ENCODE data around the gene EPAS1.

Gene EPAS1

DNA sequence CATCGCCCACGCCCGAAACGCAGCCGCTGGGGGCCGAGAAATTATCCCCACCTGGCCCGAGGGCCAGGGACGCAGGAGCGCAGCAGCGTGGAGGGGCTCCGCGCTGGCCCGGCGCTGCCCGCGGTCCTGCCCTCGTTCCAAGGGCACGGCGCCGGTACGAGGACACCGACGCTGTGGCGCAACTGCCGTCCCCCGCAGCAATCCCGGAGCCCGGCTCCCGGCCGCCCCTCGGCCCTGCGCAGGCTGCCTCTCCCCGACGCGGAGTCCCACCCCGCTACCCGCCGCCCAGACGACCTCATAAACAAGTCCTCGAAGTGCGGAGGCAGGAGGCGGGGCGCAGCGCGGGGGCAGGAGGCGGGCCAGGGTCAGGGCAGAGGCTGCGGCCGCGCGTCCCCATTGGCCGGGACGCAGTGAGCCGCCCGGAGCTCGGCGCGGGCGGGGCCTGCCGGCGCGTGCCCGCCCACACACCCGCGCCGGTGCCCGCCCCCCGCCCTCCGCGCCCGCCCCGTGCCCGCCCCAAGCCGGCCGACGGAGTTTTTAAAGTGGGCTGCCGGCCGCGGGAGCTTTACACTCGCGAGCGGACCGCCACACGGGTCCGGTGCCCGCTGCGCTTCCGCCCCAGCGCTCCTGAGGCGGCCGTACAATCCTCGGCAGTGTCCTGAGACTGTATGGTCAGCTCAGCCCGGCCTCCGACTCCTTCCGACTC is at the start of gene EPAS1:
Gene EPAS1, plus strand, starts transcription at position 568 of the 706 bp plus-strand sequence. CDS start 505 bp downstream, outside the sequence.
- Histone ChIP-seq H3K9me3 (ENCODE audit: low read length) (no peaks in the 10 kb centered on the region), H2AFZ (ENCODE audit: low read depth, low read length) (peak within 1 kb of the TSS; percentile 85), H3K27me3 (ENCODE audit: insufficient read depth, low read length) (peaks cover 67% of the 10 kb centered on the region), H3K4me3 (ENCODE audit: low read length) (peak within 1 kb of the TSS; percentile 48), H3K4me1 (ENCODE audit: insufficient read depth, low read length) (peaks cover 27% of the 10 kb centered on the region), H3K36me3 (ENCODE audit: insufficient read depth, low read length) (no peaks in the 10 kb centered on the region)

DNA sequence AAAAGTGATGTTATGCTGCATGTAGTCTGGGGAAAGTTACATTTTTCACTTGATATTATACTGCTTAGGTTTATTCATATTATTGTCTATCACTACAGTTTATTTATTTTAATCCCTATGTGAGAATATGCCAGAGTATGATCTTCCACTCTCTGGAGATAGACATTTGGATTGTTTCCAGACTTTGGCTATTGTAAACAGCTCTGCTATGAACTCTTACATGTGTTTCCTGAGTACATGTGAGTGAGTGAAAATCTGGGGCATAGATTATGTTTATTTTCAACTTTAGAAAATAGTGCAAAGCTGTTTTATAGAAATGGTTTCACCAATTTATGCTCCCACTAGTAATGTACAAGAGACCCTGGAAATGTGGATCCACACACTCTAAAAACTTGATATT is 49.0 kb upstream of the EPAS1 start:
- no peaks in the 10 kb centered on the region for H3K9me3 ChIP-seq (ENCODE audit: low read length)
- H3K4me1 ChIP-seq (ENCODE audit: insufficient read depth, low read length): no peaks in the 10 kb centered on the region
- H3K36me3 ChIP-seq (ENCODE audit: insufficient read depth, low read length): no peaks in the 10 kb centered on the region
- H2AFZ ChIP-seq (ENCODE audit: low read depth, low read length): no peak overlapping the region
- H3K4me3 ChIP-seq (ENCODE audit: low read length): no peak overlapping the region
- no peaks in the 10 kb centered on the region for H3K27me3 ChIP-seq (ENCODE audit: insufficient read depth, low read length)

DNA sequence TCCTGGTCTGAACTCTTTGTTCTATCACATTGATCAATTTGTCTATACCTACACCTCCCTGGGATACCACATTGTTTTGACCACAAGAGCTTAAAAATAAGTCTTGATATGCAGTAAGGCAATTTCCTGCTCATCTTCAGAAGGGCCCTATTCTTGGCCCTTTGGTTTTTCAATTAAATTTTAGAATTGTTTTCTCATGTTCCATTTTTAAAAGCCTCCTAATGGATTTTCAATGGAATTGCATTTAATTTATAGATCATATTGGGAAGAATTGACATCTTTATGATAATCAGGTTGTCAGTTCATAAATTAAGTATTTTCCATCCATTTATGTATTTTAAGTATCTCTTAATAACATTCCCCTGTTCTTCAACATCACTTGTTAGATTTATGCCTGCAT is 47.6 kb upstream of the EPAS1 start:
- no peaks in the 10 kb centered on the region for H3K9me3 ChIP-seq (ENCODE audit: low read length)
- no peaks in the 10 kb centered on the region for H3K27me3 ChIP-seq (ENCODE audit: insufficient read depth, low read length)
- no peaks in the 10 kb centered on the region for H3K4me1 ChIP-seq (ENCODE audit: insufficient read depth, low read length)
- H3K36me3 ChIP-seq (ENCODE audit: insufficient read depth, low read length): no peaks in the 10 kb centered on the region
- H2AFZ ChIP-seq (ENCODE audit: low read depth, low read length): no peak overlapping the region
- H3K4me3 ChIP-seq (ENCODE audit: low read length): no peak overlapping the region

DNA sequence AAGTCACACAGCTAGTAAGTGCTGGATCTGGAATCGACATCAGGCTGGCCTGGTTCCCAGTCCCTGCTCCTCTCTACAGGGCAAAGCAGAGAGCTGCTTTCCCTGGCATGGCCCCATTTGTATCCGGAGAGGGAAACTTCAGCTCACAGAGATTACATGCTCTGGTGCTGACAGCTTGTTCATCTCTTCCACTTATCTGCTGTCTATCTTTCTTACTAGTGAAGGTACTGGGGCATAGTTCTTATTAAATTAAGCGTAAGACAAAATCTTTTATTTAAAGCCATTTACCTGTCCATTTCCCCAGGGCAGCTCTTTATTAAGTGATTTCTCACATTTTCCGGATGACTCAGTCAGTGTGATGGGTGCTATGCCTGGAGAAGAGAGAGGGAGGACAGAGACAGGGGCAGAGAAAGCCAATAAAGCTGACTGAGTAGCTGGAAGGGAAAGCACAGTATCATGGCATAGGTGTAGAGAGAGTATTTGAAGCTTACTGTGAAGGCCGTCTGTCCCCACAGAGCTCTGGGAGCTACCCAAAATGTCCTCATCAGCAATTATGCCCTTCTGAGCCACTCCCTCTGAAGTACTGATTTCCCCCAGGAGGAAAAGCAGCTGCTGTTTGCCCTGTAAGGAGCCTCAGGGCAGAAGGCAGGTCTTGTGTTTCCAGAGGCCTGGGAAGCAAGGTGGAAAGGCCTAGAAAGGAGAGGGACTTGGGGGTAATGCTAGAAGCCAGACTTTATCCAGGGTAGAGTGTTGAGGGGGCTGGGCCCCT is 44.1 kb upstream of the EPAS1 start:
- Histone ChIP-seq H3K4me3 (ENCODE audit: low read length) (no peak overlapping the region), H3K27me3 (ENCODE audit: insufficient read depth, low read length) (no peaks in the 10 kb centered on the region), H3K36me3 (ENCODE audit: insufficient read depth, low read length) (no peaks in the 10 kb centered on the region), H3K4me1 (ENCODE audit: insufficient read depth, low read length) (no peaks in the 10 kb centered on the region), H2AFZ (ENCODE audit: low read depth, low read length) (no peak overlapping the region), H3K9me3 (ENCODE audit: low read length) (no peaks in the 10 kb centered on the region)

DNA sequence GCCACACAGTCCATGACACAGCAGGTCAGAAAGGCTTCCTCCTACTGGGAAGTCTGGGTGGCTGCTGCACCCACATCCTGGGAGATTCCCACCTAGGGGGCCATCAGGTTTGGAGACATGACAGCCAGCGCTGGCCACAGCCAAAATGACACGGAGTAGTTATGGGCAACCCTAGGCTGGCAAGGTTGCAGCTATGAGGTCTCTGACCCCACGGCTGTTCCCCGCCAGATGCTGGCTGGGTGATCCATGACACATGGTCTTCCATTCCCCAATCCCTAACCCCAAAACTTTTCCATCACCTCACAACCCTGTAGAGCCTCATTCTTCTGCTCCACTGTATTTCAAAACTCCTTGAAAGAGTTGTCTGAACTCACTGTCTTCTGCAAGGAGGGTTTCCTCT is 42.7 kb upstream of the EPAS1 start:
- Histone ChIP-seq H3K36me3 (ENCODE audit: insufficient read depth, low read length) (no peaks in the 10 kb centered on the region), H3K9me3 (ENCODE audit: low read length) (no peaks in the 10 kb centered on the region), H3K4me3 (ENCODE audit: low read length) (no peak overlapping the region), H3K27me3 (ENCODE audit: insufficient read depth, low read length) (no peaks in the 10 kb centered on the region), H2AFZ (ENCODE audit: low read depth, low read length) (no peak overlapping the region), H3K4me1 (ENCODE audit: insufficient read depth, low read length) (no peaks in the 10 kb centered on the region)

DNA sequence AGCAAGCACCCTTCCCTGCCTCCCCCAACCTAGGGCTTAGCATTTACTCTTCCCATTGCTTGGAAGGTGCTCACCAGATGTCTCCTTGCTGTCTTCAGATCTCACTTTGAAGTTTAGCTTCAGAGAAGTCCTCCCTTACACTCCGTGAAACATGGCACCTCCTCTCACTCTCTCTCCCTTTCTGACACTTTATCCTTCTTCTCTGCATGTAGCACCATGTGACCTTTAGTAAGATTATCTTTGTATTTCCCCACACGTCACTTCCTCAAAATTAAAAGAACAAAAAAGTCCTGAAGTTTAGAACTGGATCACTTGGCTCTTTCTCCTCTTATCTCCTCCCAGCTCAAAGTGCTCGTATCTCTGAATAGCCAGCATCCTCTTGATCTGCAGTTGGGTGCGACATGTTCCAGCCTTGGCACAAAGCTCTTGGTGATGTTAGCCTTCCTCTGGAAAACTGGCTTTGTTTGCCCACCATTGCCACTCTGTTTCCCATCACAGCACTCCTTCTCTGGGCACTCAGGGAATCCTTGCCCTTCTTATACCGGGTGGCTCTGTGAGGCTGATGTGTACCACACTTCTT is 40.6 kb upstream of the EPAS1 start:
- no peaks in the 10 kb centered on the region for H3K27me3 ChIP-seq (ENCODE audit: insufficient read depth, low read length)

DNA sequence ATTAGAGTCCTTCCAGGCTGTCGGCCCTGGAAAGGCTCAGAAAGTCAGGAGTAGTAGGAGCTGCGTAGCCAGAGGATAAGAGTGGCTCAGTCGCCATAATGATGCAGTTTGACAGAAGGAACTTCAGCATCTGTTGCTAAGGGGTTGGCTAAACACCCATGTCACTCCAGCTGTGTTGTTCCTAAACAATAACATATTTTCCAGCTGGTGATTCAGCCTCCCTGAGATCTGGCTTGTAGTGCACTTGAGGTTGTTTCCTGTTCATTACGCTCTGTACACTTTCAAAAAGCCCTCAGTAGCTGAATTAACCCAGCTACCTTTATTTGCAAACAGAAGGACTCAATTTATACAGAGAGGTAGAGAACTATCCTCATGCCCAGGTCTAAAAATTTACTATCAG is 39.7 kb upstream of the EPAS1 start:
- H3K27me3 ChIP-seq (ENCODE audit: insufficient read depth, low read length): no peaks in the 10 kb centered on the region
- H2AFZ ChIP-seq (ENCODE audit: low read depth, low read length): no peak overlapping the region
- H3K4me1 ChIP-seq (ENCODE audit: insufficient read depth, low read length): no peaks in the 10 kb centered on the region
- H3K36me3 ChIP-seq (ENCODE audit: insufficient read depth, low read length): no peaks in the 10 kb centered on the region
- H3K4me3 ChIP-seq (ENCODE audit: low read length): no peak overlapping the region
- no peaks in the 10 kb centered on the region for H3K9me3 ChIP-seq (ENCODE audit: low read length)

More for the DNA sequence above, 40.6 kb upstream of the EPAS1 start:
- Histone ChIP-seq H3K4me3 (ENCODE audit: low read length) (no peak overlapping the region), H3K4me1 (ENCODE audit: insufficient read depth, low read length) (no peaks in the 10 kb centered on the region), H3K36me3 (ENCODE audit: insufficient read depth, low read length) (no peaks in the 10 kb centered on the region), H2AFZ (ENCODE audit: low read depth, low read length) (no peak overlapping the region), H3K9me3 (ENCODE audit: low read length) (no peaks in the 10 kb centered on the region)

DNA sequence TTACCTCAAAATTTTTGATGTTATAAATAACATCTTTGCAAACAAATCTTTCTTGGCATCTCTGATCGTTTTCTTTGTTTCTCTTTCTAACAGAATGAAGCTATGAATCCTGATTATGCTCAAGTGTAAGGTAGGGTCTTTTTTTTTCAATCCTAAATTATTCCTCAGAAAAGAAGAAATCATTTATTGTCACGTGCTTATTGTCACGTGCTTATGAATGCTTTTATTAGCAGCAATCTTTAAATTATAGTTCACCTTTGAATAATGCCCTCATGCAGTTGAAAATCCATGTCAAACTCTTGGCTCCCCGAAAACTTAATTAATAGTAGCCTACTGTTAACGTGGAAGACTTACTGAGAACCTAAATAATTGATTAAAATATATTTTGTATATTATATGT is 39.2 kb upstream of the EPAS1 start:
- H3K9me3 ChIP-seq (ENCODE audit: low read length): no peaks in the 10 kb centered on the region
- no peak overlapping the region for H2AFZ ChIP-seq (ENCODE audit: low read depth, low read length)

DNA sequence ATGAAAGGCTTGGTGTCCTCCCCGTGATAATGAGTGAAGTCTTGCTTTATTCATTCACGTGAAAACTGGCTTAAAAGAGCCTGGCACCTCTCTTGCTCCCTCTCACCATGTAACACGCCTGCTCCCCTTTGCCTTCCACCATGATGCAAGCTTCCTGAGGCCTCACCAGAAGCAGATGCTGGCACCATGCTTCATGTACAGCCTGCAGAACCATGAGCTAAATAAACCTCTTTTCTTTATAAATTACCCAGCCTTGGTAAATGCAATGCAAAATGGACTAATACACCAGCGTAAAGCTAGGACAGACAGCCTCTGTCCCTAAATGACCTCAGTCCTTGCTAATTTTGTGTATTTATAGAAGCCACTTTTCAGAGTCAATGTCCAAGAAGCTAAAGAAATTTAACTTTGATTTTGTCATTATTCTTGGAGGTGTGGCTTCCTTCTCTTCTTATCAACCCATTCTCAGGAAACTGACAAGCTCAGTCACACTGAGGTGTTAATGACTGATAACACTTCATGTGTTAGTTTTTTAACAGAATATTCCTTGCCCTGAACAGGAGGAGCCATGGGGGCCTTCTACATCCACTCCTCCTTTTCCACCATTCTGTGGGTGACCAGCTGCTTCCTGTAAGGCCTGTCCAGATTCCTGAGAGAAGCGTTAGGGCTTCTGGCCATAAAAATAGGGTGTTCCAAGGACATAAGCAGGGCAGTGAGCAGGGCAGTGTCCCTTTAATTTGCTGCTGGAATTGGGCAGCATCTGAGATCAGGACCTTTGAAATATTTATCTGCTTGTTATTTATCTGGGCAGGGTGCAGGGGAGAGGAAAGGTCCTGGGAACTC is 38.0 kb upstream of the EPAS1 start:
- H3K4me1 ChIP-seq (ENCODE audit: insufficient read depth, low read length): no peaks in the 10 kb centered on the region
- H3K27me3 ChIP-seq (ENCODE audit: insufficient read depth, low read length): no peaks in the 10 kb centered on the region
- no peak overlapping the region for H2AFZ ChIP-seq (ENCODE audit: low read depth, low read length)
- H3K36me3 ChIP-seq (ENCODE audit: insufficient read depth, low read length): no peaks in the 10 kb centered on the region
- no peak overlapping the region for H3K4me3 ChIP-seq (ENCODE audit: low read length)
- H3K9me3 ChIP-seq (ENCODE audit: low read length): no peaks in the 10 kb centered on the region

More for the DNA sequence above, 39.2 kb upstream of the EPAS1 start:
- Histone ChIP-seq H3K36me3 (ENCODE audit: insufficient read depth, low read length) (no peaks in the 10 kb centered on the region), H3K4me3 (ENCODE audit: low read length) (no peak overlapping the region), H3K4me1 (ENCODE audit: insufficient read depth, low read length) (no peaks in the 10 kb centered on the region), H3K27me3 (ENCODE audit: insufficient read depth, low read length) (no peaks in the 10 kb centered on the region)

DNA sequence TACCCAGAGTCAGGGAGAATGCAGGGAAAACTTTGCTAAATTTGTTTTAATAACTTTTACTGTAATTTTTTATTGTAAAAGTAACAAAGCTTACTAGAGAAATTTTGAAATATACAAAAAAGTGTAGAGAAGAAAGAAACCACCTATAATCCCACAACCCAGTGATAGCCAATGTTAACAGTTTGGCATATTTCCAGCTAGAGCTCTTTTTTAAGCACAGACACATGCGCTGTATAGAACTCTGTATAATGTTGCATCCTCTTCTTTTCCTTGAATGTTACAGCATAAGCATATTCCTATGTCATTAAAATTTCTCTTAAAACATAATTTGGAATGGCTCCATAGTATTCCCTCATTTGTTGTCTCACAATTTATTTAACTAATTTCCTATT is 37.4 kb upstream of the EPAS1 start:
- no peaks in the 10 kb centered on the region for H3K36me3 ChIP-seq (ENCODE audit: insufficient read depth, low read length)
- H3K27me3 ChIP-seq (ENCODE audit: insufficient read depth, low read length): no peaks in the 10 kb centered on the region
- H3K4me3 ChIP-seq (ENCODE audit: low read length): no peak overlapping the region
- H3K9me3 ChIP-seq (ENCODE audit: low read length): no peaks in the 10 kb centered on the region
- H2AFZ ChIP-seq (ENCODE audit: low read depth, low read length): no peak overlapping the region
- no peaks in the 10 kb centered on the region for H3K4me1 ChIP-seq (ENCODE audit: insufficient read depth, low read length)

DNA sequence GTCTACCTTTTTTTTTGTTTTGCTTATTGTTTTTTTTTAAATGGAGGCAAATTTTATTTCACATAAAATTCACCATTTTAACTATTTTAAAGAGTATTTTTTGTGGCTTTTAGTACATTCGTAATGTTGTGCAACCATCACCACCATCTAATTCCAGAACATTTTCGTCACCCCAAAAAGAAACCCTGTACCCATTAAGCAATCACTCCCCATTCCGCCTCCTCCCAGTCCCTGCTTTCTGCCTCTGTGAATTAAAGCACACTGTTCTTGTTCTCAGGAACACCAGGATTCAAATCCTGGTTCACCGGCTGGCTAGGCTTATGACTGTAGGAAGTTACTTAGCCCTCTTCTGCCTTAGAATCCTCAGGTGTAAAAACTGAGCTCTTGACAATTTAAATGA is 36.9 kb upstream of the EPAS1 start:
- H3K36me3 ChIP-seq (ENCODE audit: insufficient read depth, low read length): no peaks in the 10 kb centered on the region
- H3K4me1 ChIP-seq (ENCODE audit: insufficient read depth, low read length): no peaks in the 10 kb centered on the region
- H3K27me3 ChIP-seq (ENCODE audit: insufficient read depth, low read length): no peaks in the 10 kb centered on the region
- H2AFZ ChIP-seq (ENCODE audit: low read depth, low read length): no peak overlapping the region
- H3K4me3 ChIP-seq (ENCODE audit: low read length): no peak overlapping the region
- no peaks in the 10 kb centered on the region for H3K9me3 ChIP-seq (ENCODE audit: low read length)

DNA sequence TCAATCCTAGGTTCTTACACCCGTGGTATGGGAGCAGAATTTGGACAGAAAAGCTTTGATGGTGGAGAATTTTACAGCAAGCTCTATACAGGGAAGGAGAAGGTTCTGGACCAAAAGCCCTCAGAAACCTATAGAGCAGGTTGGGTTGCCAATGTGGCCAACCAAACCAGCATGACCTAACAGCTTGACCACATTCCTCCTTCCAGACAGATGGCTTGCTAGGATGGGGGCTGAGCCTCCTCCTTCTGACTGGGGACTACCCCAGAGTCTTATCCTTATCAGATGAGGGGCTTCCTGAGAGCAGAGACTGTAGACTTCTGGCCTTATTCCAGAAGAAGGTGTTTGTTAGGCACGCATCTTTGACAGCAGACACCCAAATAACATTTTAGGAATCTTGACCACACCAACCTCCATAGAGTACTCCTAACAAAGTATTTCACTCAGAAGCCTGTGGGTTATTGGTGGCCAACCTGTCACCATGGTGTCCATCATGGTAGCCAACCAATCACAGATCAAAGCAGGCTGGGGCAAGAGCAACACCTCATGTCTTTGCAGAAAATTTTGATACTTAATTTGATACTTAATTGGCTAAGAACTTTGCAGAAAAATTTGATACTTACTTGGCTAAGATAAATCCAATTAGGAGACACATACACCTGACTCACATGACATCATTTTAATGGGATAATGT is 34.8 kb upstream of the EPAS1 start:
- no peak overlapping the region for H2AFZ ChIP-seq (ENCODE audit: low read depth, low read length)
- no peaks in the 10 kb centered on the region for H3K27me3 ChIP-seq (ENCODE audit: insufficient read depth, low read length)
- H3K9me3 ChIP-seq (ENCODE audit: low read length): no peaks in the 10 kb centered on the region
- H3K4me1 ChIP-seq (ENCODE audit: insufficient read depth, low read length): no peaks in the 10 kb centered on the region
- no peaks in the 10 kb centered on the region for H3K36me3 ChIP-seq (ENCODE audit: insufficient read depth, low read length)
- no peak overlapping the region for H3K4me3 ChIP-seq (ENCODE audit: low read length)
